Left lung (tissue), 10 donors: Measurements from ENCODE around the gene FOXP4. TPM values are rescaled to one million over a fixed set of nuclear protein-coding genes. Genes with fewer than 3 reads are reported as not detected.

Experiments used
- ATAC-seq: fragments of 200-7000 bp; cut with Tn5 transposase; one replicate; pipeline ENCODE4 v1.9.1; 2020; ENCODE audit warnings: moderate library complexity
- DNase-seq, 4 donors: peaks; one replicate each; pipeline ENCODE4 v3.0.0-alpha.2; 2013 to 2020
- H3K27ac ChIP-seq, 2 donors: fragments of 200-600 bp; sonication (generic) in 1 of 2; one replicate each; pipeline versions ENCODE4 v1.5.0 to v1.8.0; 2020 to 2021
- H3K27me3 ChIP-seq, 2 donors: fragments of 200-600 bp; sonication (generic) in 1 of 2; one replicate each; pipeline versions ENCODE4 v1.5.0 to v1.8.0; 2020 to 2021
- H3K36me3 ChIP-seq, 2 donors: fragments of 200-600 bp; sonication (generic) in 1 of 2; one replicate each; pipeline versions ENCODE4 v1.5.0 to v1.8.0; 2020 to 2021
- H3K4me1 ChIP-seq, 2 donors: fragments of 200-600 bp; one replicate each; pipeline ENCODE4 v1.8.0; 2021
- H3K4me3 ChIP-seq, 2 donors: fragments of 200-600 bp; sonication (generic) in 1 of 2; one replicate each; pipeline versions ENCODE4 v1.5.0 to v1.8.0; 2020 to 2021; ENCODE audit warnings: mild to moderate bottlenecking in 1 of 2
- H3K9me3 ChIP-seq, 2 donors: fragments of 200-600 bp; sonication (generic) in 1 of 2; one replicate each; pipeline versions ENCODE4 v1.5.0 to v1.8.0; 2020 to 2021
- CTCF ChIP-seq, 2 donors: fragments of 200-600 bp; sonication (generic) in 1 of 2; IDR thresholded peaks; one replicate each; pipeline versions ENCODE4 v1.5.0 to v1.8.0; 2021; ENCODE audit warnings: antibody characterized with exemption in 2 of 2
- intact Hi-C, 2 donors: fragments of 100-400 bp; cut with DNase I; formaldehyde crosslinking; loops; one replicate each; pipeline versions ENCODE4 v1.11.2 to v1.14.2; 2022
- polyA plus RNA-seq, 6 donors: library from polyadenylated mRNA; unstranded; fragments of 120-200 nt; gene quantifications; one replicate each; pipeline ENCODE4 v1.2.1, GENCODE V29; 2013; ENCODE audit not compliant: insufficient read length in 6 of 6
- total RNA-seq, 2 donors: library from RNA; stranded (reverse); fragmentation: NEBNext Ultra II Directional; extraction: Animal tissue kit (Norgen Biotek cat#: 25700); gene quantifications; one replicate each; pipeline ENCODE4 v1.2.1, GENCODE V29; 2021
- donor health status: DM: no; HTN: yes; CAD: no.
- donor health status: DM: no; HTN: no; CAD: no.

Gene FOXP4
- total and polyA plus RNA-seq, 8 donors: 26.9 to 77.9 (median 60.2) TPM

- intact Hi-C loops: loop anchor here in 1 of 2 donors (10.0 kb wide), 1 partner anchor 346 kb away; the partner anchor contains the start of gene TREML4
- no peak for TF ChIP-seq CTCF (IDR thresholded peaks at IDR 0.05)
- Histone ChIP-seq H3K27me3 (no peaks in the 10 kb centered on the region), H3K4me3 (no peak overlapping the region), H3K36me3 (peaks cover 0 to 27% of the 10 kb centered on the region in 2 donors), H3K9me3 (no peaks in the 10 kb centered on the region), H3K4me1 (peaks cover 7 to 9% of the 10 kb centered on the region in 2 donors), H3K27ac (no peak overlapping the region)
- ATAC-seq: no peak
- DNase-seq: no peak
Measured at GRCh38 chr6:41571021-41571780, 25.0 kb downstream of the FOXP4 start.

- Histone ChIP-seq H3K4me1 (peaks cover 10 to 18% of the 10 kb centered on the region in 2 donors), H3K27ac (no peak overlapping the region), H3K9me3 (no peaks in the 10 kb centered on the region), H3K27me3 (no peaks in the 10 kb centered on the region), H3K4me3 (no peak overlapping the region), H3K36me3 (peaks cover 0 to 13% of the 10 kb centered on the region in 2 donors)
- no peak for TF ChIP-seq CTCF (IDR thresholded peaks at IDR 0.05)
- ATAC-seq (no peak), DNase-seq (no peak)
- intact Hi-C loops: loop anchor here in 1 of 2 donors (10.0 kb wide), 1 partner anchor 348 kb away; the partner anchor contains the start of gene TREML4
Measured at GRCh38 chr6:41572613-41573012, 26.4 kb downstream of the FOXP4 start.

- Histone ChIP-seq H3K9me3 (no peaks in the 10 kb centered on the region), H3K4me3 (no peak overlapping the region), H3K27ac (no peak overlapping the region), H3K36me3 (peaks cover 0 to 6% of the 10 kb centered on the region in 2 donors), H3K4me1 (peaks cover 15 to 22% of the 10 kb centered on the region in 2 donors), H3K27me3 (no peaks in the 10 kb centered on the region)
- no peak for TF ChIP-seq CTCF (IDR thresholded peaks at IDR 0.05)
- ATAC-seq (no peak), DNase-seq (no peak)
- intact Hi-C loops: loop anchor here in 1 of 2 donors (10.0 kb wide), 1 partner anchor 348 kb away; the partner anchor contains the start of gene TREML4
Measured at GRCh38 chr6:41573276-41573675, 27.1 kb downstream of the FOXP4 start.

GRCh38 chr6:41573985-41574384 is 27.8 kb downstream of the FOXP4 start:
- DNase-seq (no peak), ATAC-seq (no peak)
- no peak overlapping the region for H3K4me3 ChIP-seq
- peaks cover 19 to 27% of the 10 kb centered on the region in 2 donors for H3K4me1 ChIP-seq
- intact Hi-C loops: loop anchor here in 1 of 2 donors (10.0 kb wide), 1 partner anchor 349 kb away; the partner anchor contains the start of gene TREML4
- no peak overlapping the region for H3K27ac ChIP-seq
- no peaks in the 10 kb centered on the region for H3K9me3 ChIP-seq
- no peaks in the 10 kb centered on the region for H3K27me3 ChIP-seq
- peaks cover 0 to 5% of the 10 kb centered on the region in 2 donors for H3K36me3 ChIP-seq
- TF ChIP-seq CTCF (IDR thresholded peaks at IDR 0.05): no peak

- intact Hi-C loops: loop anchor here in 1 of 2 donors (10.0 kb wide), 1 partner anchor 351 kb away; the partner anchor contains the start of gene TREML4
- Histone ChIP-seq H3K36me3 (peaks cover 0 to 6% of the 10 kb centered on the region in 2 donors), H3K4me1 (peaks cover 15 to 31% of the 10 kb centered on the region in 2 donors), H3K27me3 (no peaks in the 10 kb centered on the region), H3K27ac (no peak overlapping the region), H3K9me3 (no peaks in the 10 kb centered on the region), H3K4me3 (no peak overlapping the region)
- no peak for DNase-seq
- no peak for ATAC-seq
- TF ChIP-seq CTCF (IDR thresholded peaks at IDR 0.05): no peak
Measured at GRCh38 chr6:41575598-41575997, 29.4 kb downstream of the FOXP4 start.
